GM15510 (cell line): Measurements from ENCODE around the gene FNDC3B.

ENCODE experiments used
- POLR2A ChIP-seq: IDR thresholded peaks from 3 replicates; pipeline ENCODE4 v1.6.1; 2011; ENCODE audit warnings: borderline replicate concordance; ENCODE audit not compliant: insufficient read length; ENCODE audit errors: extremely low read depth

The FNDC3B gene

GRCh38 chr3:172137287-172138192 lies 98.2 kb downstream of the FNDC3B start:
- TF ChIP-seq POLR2A = no peak

GRCh38 chr3:172138193-172138537 lies 98.8 kb downstream of the FNDC3B start:
- TF ChIP-seq POLR2A = no peak

- no peak for TF ChIP-seq POLR2A
Observed at GRCh38 chr3:172138792-172139507, 99.6 kb downstream of the FNDC3B start.

GRCh38 chr3:172139528-172140276 lies 100.3 kb downstream of the FNDC3B start:
- no peak for TF ChIP-seq POLR2A

DNA sequence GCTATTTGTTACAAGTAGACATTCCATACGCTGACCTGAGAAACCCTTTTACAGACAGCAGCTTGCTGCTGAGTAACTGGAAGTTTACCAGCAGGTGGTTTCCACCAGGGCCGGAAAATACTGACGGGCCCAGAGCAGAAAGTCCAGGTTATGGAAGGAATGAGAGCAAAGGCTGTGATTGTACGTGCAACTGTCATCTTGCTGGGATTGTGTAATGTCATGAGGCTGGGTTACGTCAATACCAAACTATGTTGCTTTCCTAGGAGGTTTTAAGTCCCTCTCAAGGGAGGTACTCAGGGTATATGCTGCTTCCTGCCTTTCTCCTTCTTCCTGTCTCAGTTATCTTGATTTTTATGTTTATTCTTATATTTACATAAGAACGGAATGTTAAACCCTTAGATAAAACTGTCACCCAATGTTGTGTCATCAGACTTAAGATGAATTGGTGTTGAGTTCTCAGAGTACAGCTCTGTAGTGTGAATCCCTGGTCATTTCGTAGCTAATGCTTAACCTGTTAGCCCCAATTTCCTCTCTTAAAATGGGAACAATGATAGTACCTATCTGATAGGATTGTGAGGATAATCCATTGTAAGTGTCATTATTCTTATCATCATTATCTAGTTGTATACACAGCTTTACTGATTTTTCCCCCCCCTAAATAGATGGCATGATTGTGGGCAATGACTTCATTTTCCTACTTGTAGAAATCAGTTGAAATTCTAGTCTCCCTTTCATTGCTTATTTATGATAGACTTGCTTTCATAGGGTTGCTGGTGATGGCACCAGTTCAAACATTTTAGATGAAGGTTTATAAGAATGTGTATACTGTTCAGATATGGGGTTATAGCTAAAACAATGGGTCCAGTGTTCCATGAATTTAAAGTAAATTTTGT lies 101.4 kb downstream of the FNDC3B start:
- TF ChIP-seq POLR2A = no peak

GRCh38 chr3:172142051-172142863 lies 102.9 kb downstream of the FNDC3B start:
- TF ChIP-seq POLR2A = no peak

GRCh38 chr3:172142864-172143451 lies 103.6 kb downstream of the FNDC3B start:
- TF ChIP-seq POLR2A = no peak

GRCh38 chr3:172143739-172144497 lies 104.5 kb downstream of the FNDC3B start:
- TF ChIP-seq POLR2A = no peak

- no peak for TF ChIP-seq POLR2A
Observed at GRCh38 chr3:172144601-172145000, 105.2 kb downstream of the FNDC3B start.

DNA sequence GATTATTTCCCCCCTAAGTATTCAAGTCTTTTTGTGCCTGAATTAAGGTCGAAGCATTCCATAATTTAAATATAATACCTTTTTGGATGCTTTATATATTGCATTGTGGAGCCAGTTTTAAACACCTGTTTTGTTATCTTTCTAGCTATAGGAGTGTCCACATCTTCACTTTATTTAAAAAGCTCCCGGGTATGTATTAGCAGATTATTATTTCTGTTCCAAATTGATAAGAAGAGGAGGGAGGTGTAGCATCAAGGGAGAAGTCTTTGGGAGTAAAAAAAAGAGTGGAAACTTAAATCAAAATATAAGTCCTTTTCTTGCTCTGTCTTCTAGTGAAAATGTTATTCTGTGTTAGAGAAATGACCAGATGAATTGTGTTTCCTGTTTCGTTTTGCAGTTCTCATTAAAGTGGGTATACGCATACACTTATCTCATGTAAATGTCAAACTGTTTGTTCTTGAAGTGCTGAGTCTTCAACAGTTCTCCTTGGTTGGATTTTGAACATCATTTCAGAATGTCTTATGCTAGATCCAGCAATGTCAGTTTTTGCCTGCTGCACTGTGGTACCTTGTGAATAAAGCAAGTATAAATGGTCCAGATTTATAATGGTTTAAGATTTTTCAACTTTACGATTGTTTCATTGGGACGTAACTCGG lies 105.8 kb downstream of the FNDC3B start:
- TF ChIP-seq POLR2A = no peak

DNA sequence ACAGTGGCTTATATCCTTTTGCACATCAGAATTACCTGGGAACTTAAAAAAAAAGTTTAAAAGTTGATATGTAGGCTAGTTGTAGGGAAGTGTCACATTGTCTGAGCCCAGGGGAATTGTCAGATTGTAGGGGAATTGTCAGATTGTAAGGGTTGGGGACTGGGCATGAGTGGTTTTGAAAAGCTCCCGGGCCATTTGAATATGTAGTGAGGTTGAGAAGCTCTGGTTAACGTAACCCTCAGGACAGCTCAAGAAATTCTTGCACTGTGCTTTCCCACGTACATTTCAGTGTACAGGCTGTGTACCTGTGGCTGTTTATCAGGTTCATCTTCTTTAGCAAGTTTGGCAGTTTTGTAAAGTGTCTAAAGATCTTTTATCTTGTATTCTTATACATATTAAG lies 107.0 kb downstream of the FNDC3B start:
- no peak for TF ChIP-seq POLR2A
